ENCODE results near the gene PEPD. TPM values are rescaled to one million over a fixed set of nuclear protein-coding genes. Genes with fewer than 3 reads are reported as not detected.

PEPD gene
- total RNA-seq, 1 experiment from 2014 or later = 83.1 TPM

- no peak for DNase-seq (ENCODE audit: low spot score)
- POLR2A ChIA-PET = interaction anchor here (0.7 kb wide), 1 partner anchor 40 kb away, joined by 3 read pairs; no protein-coding TSS in a partner anchor
- Mint-ChIP-seq H3K27ac (no peak overlapping the region), H3K4me3 (no peak overlapping the region), H3K9me3 (peaks cover 28% of the 10 kb centered on the region), H3K36me3 (peaks cover 16% of the 10 kb centered on the region), H3K27me3 (ENCODE audit: low read depth) (no peaks in the 10 kb centered on the region; the same call in 1 of the 2 replicates), H3K4me1 (peaks cover 44% of the 10 kb centered on the region)
- CTCF ChIA-PET = interaction anchor here (0.7 kb wide), 1 partner anchor 9 kb away, joined by 3 read pairs; no protein-coding TSS in a partner anchor
- ATAC-seq = no peak
- TF ChIP-seq ZNF317 (CRISPR knock-in tag; IDR thresholded peaks at IDR 0.05; ENCODE audit: borderline replicate concordance, low read depth) (no peak), CTCF (IDR thresholded peaks at IDR 0.05) (no peak), ZNF512 (CRISPR knock-in tag; IDR thresholded peaks at IDR 0.05; ENCODE audit: borderline replicate concordance) (no peak), FOXJ3 (CRISPR knock-in tag; IDR thresholded peaks at IDR 0.05; ENCODE audit: borderline replicate concordance) (no peak), AFF4 (CRISPR knock-in tag; IDR thresholded peaks at IDR 0.05; ENCODE audit: borderline replicate concordance) (no peak), ZNF532 (CRISPR knock-in tag; IDR thresholded peaks at IDR 0.05; ENCODE audit: borderline replicate concordance) (no peak), PRDM15 (CRISPR knock-in tag; IDR thresholded peaks at IDR 0.05) (no peak), JAZF1 (CRISPR knock-in tag; IDR thresholded peaks at IDR 0.05) (no peak), MLX (CRISPR knock-in tag; IDR thresholded peaks at IDR 0.05) (no peak), ERG (CRISPR knock-in tag; IDR thresholded peaks at IDR 0.05) (no peak), ZNF263 (CRISPR knock-in tag; IDR thresholded peaks at IDR 0.05; ENCODE audit: low read depth) (no peak), ZNF121 (CRISPR knock-in tag; IDR thresholded peaks at IDR 0.05) (no peak), NR3C1 (CRISPR knock-in tag; conservative IDR thresholded peaks at IDR 0.05; ENCODE audit: low read depth) (no peak), SOX15 (CRISPR knock-in tag; IDR thresholded peaks at IDR 0.05) (no peak), ZSCAN18 (CRISPR knock-in tag; IDR thresholded peaks at IDR 0.05) (no peak), USF1 (CRISPR knock-in tag; IDR thresholded peaks at IDR 0.05) (no peak), CBFB (CRISPR knock-in tag; IDR thresholded peaks at IDR 0.05; ENCODE audit: low read depth) (no peak)
Measured at GRCh38 chr19:33569821-33570220, 48.2 kb upstream of the PEPD start.

Measured in WTC11 (cell line).